Gastroesophageal sphincter (tissue), 4 donors: ENCODE data around the gene CELA3A. TPM values are rescaled to one million over a fixed set of nuclear protein-coding genes. Genes with fewer than 3 reads are reported as not detected.
"Not testable (repeated sequence)": the region's sequence is repeated elsewhere in the genome, so short reads cannot be mapped to it uniquely, and the experiment has no call there.

Experiments
- ATAC-seq: fragments of 150-250 bp; one replicate; pipeline ENCODE4 v1.9.1; 2016; ENCODE audit warnings: mild to moderate bottlenecking, moderate library complexity
- H3K27ac ChIP-seq, 4 donors: fragments of 200-600 bp; sonication (generic) in 3 of 4; 1 replicate in 3 of 4; 2 replicates in 1 of 4; pipeline ENCODE4 v1.5.1; 2016 to 2019
- H3K27me3 ChIP-seq: fragments of 200-600 bp; sonication (generic); one replicate; pipeline ENCODE4 v1.5.1; 2019
- H3K36me3 ChIP-seq, 2 donors: fragments of 200-600 bp; sonication (generic); one replicate each; pipeline ENCODE4 v1.5.1; 2019; ENCODE audit warnings: control low read depth in 1 of 2
- H3K4me1 ChIP-seq, 3 donors: fragments of 200-600 bp; sonication (generic); 1 replicate in 2 of 3; 2 replicates in 1 of 3; pipeline ENCODE4 v1.5.1; 2016 to 2019; ENCODE audit warnings: control low read depth in 2 of 3
- H3K4me3 ChIP-seq, 2 donors: fragments of 200-600 bp; sonication (generic); one replicate each; pipeline ENCODE4 v1.5.1; 2019; ENCODE audit warnings: mild to moderate bottlenecking in 1 of 2, moderate library complexity in 1 of 2
- H3K9me3 ChIP-seq, 3 donors: fragments of 200-600 bp; sonication (generic); one replicate each; pipeline ENCODE4 v1.5.1; 2017 to 2019; ENCODE audit warnings: control low read depth in 2 of 3
- CTCF ChIP-seq, 4 experiments: fragments of 200-600 bp in 2 of 4; fragments of 450-650 bp in 2 of 4; sonication (generic) in 1 of 4; IDR thresholded peaks; one replicate each; pipeline ENCODE4 v1.5.1; 2017 to 2019; ENCODE audit warnings: antibody characterized with exemption in 4 of 4, mild to moderate bottlenecking in 2 of 4, moderate library complexity in 2 of 4
- EP300 ChIP-seq: sonication (generic); formaldehyde crosslinking; IDR thresholded peaks from one replicate; pipeline ENCODE4 v1.6.1; 2017; ENCODE audit warnings: antibody characterized with exemption, mild to moderate bottlenecking
- POLR2A ChIP-seq, 2 donors: fragments of 450-650 bp; IDR thresholded peaks; one replicate each; pipeline ENCODE4 v1.6.1; 2017; ENCODE audit warnings: antibody characterized with exemption in 2 of 2, mild to moderate bottlenecking in 2 of 2, moderate library complexity in 1 of 2
- POLR2AphosphoS5 ChIP-seq: sonication (generic); formaldehyde crosslinking; IDR thresholded peaks from one replicate; pipeline ENCODE4 v1.6.1; 2017; ENCODE audit warnings: antibody characterized with exemption
- WGBS, 2 donors: methylation state at CpG; one replicate each; pipeline ENCODE4 v1.1.5; 2018; ENCODE audit warnings: low coverage in 1 of 2; 5-methylcytosine and 5-hydroxymethylcytosine counted together
- total RNA-seq, 4 donors: library from RNA; depleted of rRNA; stranded (reverse); fragments of >200 nt; gene quantifications; one replicate each; pipeline ENCODE4 v1.1.0, GENCODE V29; 2016

CELA3A gene
- total RNA-seq, 4 donors from 2014 or later = not detected

- H3K4me1 ChIP-seq = peaks cover 0 to 17% (median 0%) of the 10 kb centered on the region in 3 donors
- 78 to 89% methylated on average over 3 to 4 of the region's 4 CpGs for WGBS, 2 donors
- H3K27me3 ChIP-seq = no peaks in the 10 kb centered on the region
- H3K27ac ChIP-seq = no peak overlapping the region
- H3K36me3 ChIP-seq = no peaks in the 10 kb centered on the region
- ATAC-seq = no peak
- no peaks in the 10 kb centered on the region for H3K9me3 ChIP-seq
- H3K4me3 ChIP-seq = no peak overlapping the region
- TF ChIP-seq EP300 = no peak
- no peak for TF ChIP-seq POLR2A (IDR thresholded peaks at IDR 0.05)
- TF ChIP-seq CTCF (IDR thresholded peaks at IDR 0.05) = no peak
- TF ChIP-seq POLR2AphosphoS5 = no peak
Observed at GRCh38 chr1:22030057-22030456, 28.6 kb downstream of the CELA3A start.

GRCh38 chr1:22030473-22030872 lies 29.0 kb downstream of the CELA3A start:
- WGBS, 2 donors = 60 to 67% methylated on average over 1 of the region's 3 CpGs
- H3K27me3 ChIP-seq = no peaks in the 10 kb centered on the region
- ATAC-seq = no peak
- no peak overlapping the region for H3K27ac ChIP-seq
- TF ChIP-seq POLR2AphosphoS5 = no peak
- TF ChIP-seq POLR2A (IDR thresholded peaks at IDR 0.05) = no peak
- no peak for TF ChIP-seq CTCF (IDR thresholded peaks at IDR 0.05)
- no peak for TF ChIP-seq EP300
- H3K9me3 ChIP-seq = no peaks in the 10 kb centered on the region
- H3K4me3 ChIP-seq = no peak overlapping the region
- H3K4me1 ChIP-seq = peaks cover 0 to 17% (median 0%) of the 10 kb centered on the region in 3 donors
- no peaks in the 10 kb centered on the region for H3K36me3 ChIP-seq

- Histone ChIP-seq H3K9me3 (no peaks in the 10 kb centered on the region), H3K27me3 (no peaks in the 10 kb centered on the region), H3K27ac (peak overlapping the region in 1 of 4 donors; percentile 7), H3K4me3 (no peak overlapping the region), H3K36me3 (no peaks in the 10 kb centered on the region), H3K4me1 (peaks cover 0 to 11% (median 0%) of the 10 kb centered on the region in 3 donors)
- peak; percentile 41 for ATAC-seq
- 78 to 83% methylated on average over 3 of the region's 8 CpGs for WGBS, 2 donors
- TF ChIP-seq POLR2A (IDR thresholded peaks at IDR 0.05) (no peak), POLR2AphosphoS5 (peak; percentile 48)
Observed at GRCh38 chr1:22031214-22031962, 29.9 kb downstream of the CELA3A start.

GRCh38 chr1:22034834-22035233 lies 33.4 kb downstream of the CELA3A start:
- WGBS, 2 donors = 68 to 100% methylated on average over 1 to 5 of the region's 5 CpGs

GRCh38 chr1:22037520-22037919 lies 36.1 kb downstream of the CELA3A start:
- H3K36me3 ChIP-seq = no peaks in the 10 kb centered on the region
- no peak for ATAC-seq
- no peaks in the 10 kb centered on the region for H3K9me3 ChIP-seq
- peaks cover 0 to 13% (median 0%) of the 10 kb centered on the region in 3 donors for H3K4me1 ChIP-seq
- no peaks in the 10 kb centered on the region for H3K27me3 ChIP-seq
- no peak overlapping the region for H3K4me3 ChIP-seq
- H3K27ac ChIP-seq = no peak overlapping the region
- no peak for TF ChIP-seq CTCF (IDR thresholded peaks at IDR 0.05)
- TF ChIP-seq POLR2A (IDR thresholded peaks at IDR 0.05) = no peak
- no peak for TF ChIP-seq EP300
- TF ChIP-seq POLR2AphosphoS5 = no peak
- WGBS, 2 donors = 65 to 79% methylated on average over 6 of the region's 7 CpGs

More at GRCh38 chr1:22034834-22035233, 33.4 kb downstream of the CELA3A start:
- H3K27ac ChIP-seq, ATAC-seq, H3K36me3 ChIP-seq, H3K9me3 ChIP-seq, H3K27me3 ChIP-seq, H3K4me3 ChIP-seq: not testable (repeated sequence)
- peaks cover 0 to 12% (median 0%) of the 10 kb centered on the region in 3 donors for H3K4me1 ChIP-seq

GRCh38 chr1:22038036-22038435 lies 36.6 kb downstream of the CELA3A start:
- Histone ChIP-seq H3K4me1 (peaks cover 0 to 13% (median 0%) of the 10 kb centered on the region in 3 donors), H3K27me3 (no peaks in the 10 kb centered on the region), H3K9me3 (no peaks in the 10 kb centered on the region), H3K27ac (no peak overlapping the region), H3K4me3 (no peak overlapping the region), H3K36me3 (no peaks in the 10 kb centered on the region)
- no peak for ATAC-seq
- WGBS, 2 donors = 50 to 72% methylated on average over 1 to 5 of the region's 5 CpGs
- TF ChIP-seq EP300 (no peak), CTCF (IDR thresholded peaks at IDR 0.05) (no peak), POLR2AphosphoS5 (no peak), POLR2A (IDR thresholded peaks at IDR 0.05) (no peak)
